HL-60/S4 (cell line): Measurements from ENCODE around the gene PLEKHA5.

Source experiments
- in situ Hi-C: fragments of 300-500 bp; cut with MboI; formaldehyde crosslinking; loops from 2 replicates; pipeline ENCODE4 v1.14.3; 2022; ENCODE audit warnings: low sequenced_read_pairs

PLEKHA5 gene

GRCh38 chr12:19129122-19129485 lies 429 bp upstream of the PLEKHA5 start:
- in situ Hi-C loops, result no loop called here

GRCh38 chr12:19130224-19131024 lies 891 bp downstream of the PLEKHA5 start:
- in situ Hi-C loops, result no loop called here

GRCh38 chr12:19131025-19131444 lies 1.5 kb downstream of the PLEKHA5 start:
- in situ Hi-C loops, result no loop called here

- in situ Hi-C loops, result no loop called here
Measured at GRCh38 chr12:19138551-19138950, 9.0 kb downstream of the PLEKHA5 start.

- in situ Hi-C loops, result no loop called here
Measured at GRCh38 chr12:19138956-19139355, 9.4 kb downstream of the PLEKHA5 start.

- in situ Hi-C loops, result no loop called here
Measured at GRCh38 chr12:19139615-19140194, 10.2 kb downstream of the PLEKHA5 start.

- in situ Hi-C loops, result no loop called here
Measured at GRCh38 chr12:19140381-19141236, 11.1 kb downstream of the PLEKHA5 start.

- in situ Hi-C loops, result no loop called here
Measured at GRCh38 chr12:19142499-19142898, 13.0 kb downstream of the PLEKHA5 start.

- in situ Hi-C loops, result no loop called here
Measured at GRCh38 chr12:19144287-19144686, 14.8 kb downstream of the PLEKHA5 start.

- in situ Hi-C loops, result no loop called here
Measured at GRCh38 chr12:19144985-19145384, 15.5 kb downstream of the PLEKHA5 start.

GRCh38 chr12:19148860-19149259 lies 19.3 kb downstream of the PLEKHA5 start:
- in situ Hi-C loops, result no loop called here

- in situ Hi-C loops, result no loop called here
Measured at GRCh38 chr12:19150273-19150900, 20.9 kb downstream of the PLEKHA5 start.

GRCh38 chr12:19151298-19151697 lies 21.8 kb downstream of the PLEKHA5 start:
- in situ Hi-C loops, result no loop called here

- in situ Hi-C loops, result no loop called here
Measured at GRCh38 chr12:19153396-19153795, 23.9 kb downstream of the PLEKHA5 start.

GRCh38 chr12:19154686-19155085 lies 25.2 kb downstream of the PLEKHA5 start:
- in situ Hi-C loops, result no loop called here

- in situ Hi-C loops, result no loop called here
Measured at GRCh38 chr12:19155981-19156734, 26.6 kb downstream of the PLEKHA5 start.

GRCh38 chr12:19158923-19159322 lies 29.4 kb downstream of the PLEKHA5 start:
- in situ Hi-C loops, result no loop called here

GRCh38 chr12:19161216-19161615 lies 31.7 kb downstream of the PLEKHA5 start:
- in situ Hi-C loops, result no loop called here

GRCh38 chr12:19165451-19165850 lies 35.9 kb downstream of the PLEKHA5 start:
- in situ Hi-C loops, result no loop called here

GRCh38 chr12:19166387-19166786 lies 36.9 kb downstream of the PLEKHA5 start:
- in situ Hi-C loops, result no loop called here
